Globus pallidus (tissue), 1 donor: ENCODE measurements around the gene HMGB4.
A peak's percentile ranks its signal among the peaks of the same experiment; 100 is the strongest.

Source experiments
- DNase-seq: peaks from one replicate; pipeline ENCODE4 v3.0.0-alpha.2; 2015; ENCODE audit warnings: low spot score

HMGB4 gene

GRCh38 chr1:33848205-33848937 is 15.5 kb upstream of the HMGB4 start:
- no peak for DNase-seq

- no peak for DNase-seq
Measured at GRCh38 chr1:33849211-33849610, 14.7 kb upstream of the HMGB4 start.

GRCh38 chr1:33850481-33850880 is 13.4 kb upstream of the HMGB4 start:
- DNase-seq, result no peak

DNA sequence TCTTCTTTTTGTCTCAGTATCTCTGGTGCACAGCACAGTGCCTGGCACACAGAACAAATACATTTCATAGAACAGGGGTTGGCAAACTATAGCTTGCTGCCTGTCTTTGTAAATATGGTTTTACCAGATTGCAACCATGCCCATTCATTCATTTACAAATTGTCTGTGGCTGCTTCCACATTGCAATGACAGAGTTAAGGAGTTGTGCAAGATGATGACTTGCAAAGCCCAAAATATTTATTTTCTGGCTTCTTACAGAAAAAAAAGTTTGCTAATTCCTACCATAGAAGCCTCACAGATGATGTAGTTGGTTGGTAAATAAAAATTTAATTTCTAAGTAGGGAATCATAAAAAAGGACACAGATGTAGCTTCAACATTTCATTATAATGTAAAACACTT is 11.2 kb upstream of the HMGB4 start:
- DNase-seq, result no peak

DNA sequence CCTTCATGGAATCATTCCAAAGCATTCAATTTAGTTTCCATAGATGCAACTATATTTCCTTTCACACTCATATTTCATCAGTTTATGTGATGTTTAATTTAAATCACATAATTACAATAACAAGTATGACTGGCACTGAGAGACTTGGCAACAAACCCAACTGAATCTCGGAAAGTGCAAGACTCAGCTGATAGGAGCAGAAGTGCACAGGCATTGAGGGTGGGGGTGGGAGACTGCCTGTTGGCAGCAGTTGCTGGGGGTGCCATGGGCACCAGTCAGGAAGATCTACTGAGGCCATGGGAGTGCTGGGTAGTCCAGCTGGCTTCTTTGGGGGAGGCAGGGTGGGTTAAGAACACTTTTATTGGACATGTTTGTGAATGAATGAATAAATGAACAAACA is 10.4 kb upstream of the HMGB4 start:
- DNase-seq, result no peak

- DNase-seq, result no peak
Measured at GRCh38 chr1:33854091-33854490, 9.8 kb upstream of the HMGB4 start.

DNA sequence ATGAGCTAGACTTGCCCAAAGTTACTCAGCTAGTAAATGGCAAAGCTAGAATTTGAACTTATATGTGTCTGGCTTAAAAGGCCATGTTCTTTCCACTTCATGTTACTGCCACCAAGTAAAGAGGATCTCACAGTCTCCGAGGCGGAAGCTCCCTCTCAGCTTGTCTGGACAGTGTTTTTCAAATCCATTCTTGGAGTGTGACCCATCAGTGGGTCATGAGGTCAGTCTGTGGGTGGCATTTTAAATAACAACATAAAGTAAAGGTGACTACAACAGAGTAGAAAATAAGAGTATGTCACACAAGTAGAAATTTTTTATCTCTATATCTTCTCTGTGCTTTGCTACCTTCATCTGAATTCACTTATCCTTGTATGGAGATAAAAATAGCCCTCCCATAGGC is 3.2 kb upstream of the HMGB4 start:
- DNase-seq, result no peak

GRCh38 chr1:33864460-33865389 is 846 bp downstream of the HMGB4 start:
- no peak for DNase-seq

GRCh38 chr1:33866281-33866680 is 2.4 kb downstream of the HMGB4 start:
- no peak for DNase-seq

DNA sequence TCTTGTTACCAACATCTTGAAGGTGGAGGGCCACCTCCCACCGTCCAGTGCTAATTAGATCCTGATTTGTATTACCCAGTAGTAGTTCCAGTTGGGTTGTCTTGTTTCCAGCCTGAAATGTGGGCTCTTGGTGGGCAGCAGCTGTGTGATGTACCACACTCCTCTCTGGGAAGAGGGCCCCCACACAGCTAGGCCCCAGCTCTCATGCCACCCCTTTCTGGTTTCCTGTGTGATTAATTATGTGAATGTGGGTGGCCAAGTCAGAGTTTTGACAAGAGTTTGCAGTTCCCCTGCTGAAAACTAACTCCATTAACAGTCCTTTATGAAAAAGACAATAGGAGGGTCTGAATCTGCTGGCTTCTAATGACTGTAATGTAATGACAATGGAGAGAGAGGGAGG is 3.8 kb downstream of the HMGB4 start:
- no peak for DNase-seq

GRCh38 chr1:33872275-33872674 is 8.4 kb downstream of the HMGB4 start:
- DNase-seq, result no peak

GRCh38 chr1:33872683-33873082 is 8.8 kb downstream of the HMGB4 start:
- no peak for DNase-seq

DNA sequence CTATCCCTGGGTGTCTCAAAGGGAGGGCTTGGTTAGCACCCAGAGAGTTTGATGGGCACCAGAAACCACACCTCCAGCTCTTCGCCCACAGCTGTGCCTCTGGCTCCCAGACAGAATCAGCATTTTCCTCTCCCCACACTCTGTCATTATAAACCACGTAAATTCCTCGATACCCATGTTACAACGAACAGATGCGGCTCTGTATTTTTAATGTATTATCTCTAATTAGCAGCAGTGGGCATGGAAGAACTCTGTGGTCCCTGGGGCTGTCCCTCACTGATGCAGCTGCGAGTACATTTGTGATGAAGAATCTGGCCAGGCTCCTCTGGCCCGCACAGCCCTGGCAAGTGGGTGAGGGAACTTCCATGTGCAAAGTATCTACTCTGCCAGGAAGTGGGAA is 10.8 kb downstream of the HMGB4 start:
- DNase-seq, result no peak

DNA sequence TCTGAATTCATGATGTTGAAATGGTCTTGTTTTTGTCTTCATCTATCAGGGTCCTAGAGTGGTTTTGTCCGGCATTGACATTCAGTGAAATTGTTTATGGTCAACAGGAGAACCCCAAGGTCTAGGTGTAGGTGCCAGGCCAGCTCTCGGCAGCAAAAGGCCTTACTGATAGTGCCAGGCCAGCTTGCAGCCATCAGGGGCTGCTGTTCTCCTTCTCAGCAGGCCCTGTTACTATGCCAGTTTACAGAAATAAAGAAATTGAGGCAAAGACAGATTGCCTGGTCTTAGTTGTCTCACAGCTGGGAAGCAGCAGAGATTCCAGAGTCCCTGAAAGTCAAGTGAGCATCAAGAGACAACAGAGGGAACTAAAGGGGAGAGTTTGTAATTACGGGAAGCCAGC is 12.0 kb downstream of the HMGB4 start:
- DNase-seq, result peak; percentile 51

GRCh38 chr1:33876970-33877650 is 13.2 kb downstream of the HMGB4 start:
- no peak for DNase-seq

DNA sequence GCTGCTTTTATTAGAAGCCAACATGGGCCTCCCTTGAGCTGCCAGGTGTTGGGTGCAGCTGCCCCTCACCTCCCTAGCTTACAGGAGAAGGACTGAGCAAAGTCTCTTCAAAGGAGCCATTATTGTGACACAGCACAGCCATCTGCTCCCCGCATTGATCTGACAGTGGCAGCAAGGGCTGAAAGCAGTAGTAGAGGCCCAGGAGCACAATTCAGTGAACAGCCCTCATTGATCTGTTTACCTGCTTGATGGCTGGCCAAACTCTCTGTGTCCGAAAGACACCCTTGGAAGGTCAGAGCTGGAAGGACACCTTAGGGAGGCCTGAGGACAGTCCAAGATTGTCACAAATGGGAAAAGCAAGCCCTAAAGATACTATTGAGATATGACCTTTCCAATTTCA is 14.5 kb downstream of the HMGB4 start:
- DNase-seq, result no peak

DNA sequence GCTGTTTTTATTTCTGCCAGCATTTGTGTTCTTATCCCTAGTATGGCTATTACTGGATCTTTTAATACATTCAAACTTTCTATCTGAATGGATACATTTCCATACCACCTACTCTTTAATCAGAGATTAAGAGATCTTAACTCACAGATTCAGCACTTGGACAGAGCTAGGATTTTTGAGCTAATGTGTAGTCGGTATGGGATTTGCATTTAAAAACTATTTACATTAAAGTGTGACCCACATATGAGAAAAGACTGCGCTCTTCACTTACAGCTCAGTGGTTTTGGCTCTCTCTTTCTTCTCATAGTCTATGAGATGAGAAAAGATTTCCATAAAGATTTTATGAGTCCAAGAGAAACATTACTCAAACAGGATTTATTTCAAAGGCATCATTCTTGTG is 16.4 kb downstream of the HMGB4 start:
- no peak for DNase-seq

- DNase-seq, result no peak
Measured at GRCh38 chr1:33886496-33886895, 22.6 kb downstream of the HMGB4 start.

- DNase-seq, result no peak
Measured at GRCh38 chr1:33893147-33893830, 29.4 kb downstream of the HMGB4 start.

- no peak for DNase-seq
Measured at GRCh38 chr1:33895396-33895795, 31.5 kb downstream of the HMGB4 start.

- DNase-seq, result no peak
Measured at GRCh38 chr1:33895976-33896375, 32.1 kb downstream of the HMGB4 start.

DNA sequence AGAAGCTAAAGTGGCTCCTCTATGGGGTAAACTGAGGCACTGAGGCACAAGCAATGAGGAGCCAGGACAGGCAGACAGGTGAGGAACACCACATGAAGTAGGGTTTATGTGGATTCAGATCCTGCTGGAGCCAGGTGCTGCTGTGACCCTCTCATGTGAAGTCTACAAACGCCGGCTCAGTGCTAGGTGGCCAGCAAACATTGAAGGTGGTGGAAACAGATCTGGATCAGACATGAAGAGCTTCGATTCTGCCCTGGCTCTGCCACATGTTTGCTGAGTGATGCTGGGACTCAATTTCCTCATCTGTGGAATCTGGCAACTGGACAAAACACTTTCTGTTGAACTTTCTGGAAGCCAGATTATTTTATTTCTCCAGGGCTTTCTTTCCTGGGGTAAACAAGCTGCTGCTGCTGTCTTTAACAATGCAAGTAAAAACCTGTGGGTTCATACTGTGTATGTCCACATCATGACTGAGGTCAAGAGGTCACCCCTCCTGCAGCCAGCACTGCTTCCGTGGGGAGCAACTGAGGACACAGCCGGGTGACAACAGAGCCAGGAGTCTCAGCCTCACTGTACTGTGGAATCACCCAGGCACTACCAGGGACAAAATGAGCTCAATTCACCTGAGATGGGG is 33.3 kb downstream of the HMGB4 start:
- no peak for DNase-seq
